Lung (tissue), 12 donors: ENCODE data around the gene GCNA. TPM values are rescaled to one million over a fixed set of nuclear protein-coding genes. Genes with fewer than 3 reads are reported as not detected.
A peak's percentile ranks its signal among the peaks of the same experiment; 100 is the strongest.
"Not testable (repeated sequence)": the region's sequence is repeated elsewhere in the genome, so short reads cannot be mapped to it uniquely, and the experiment has no call there.

ENCODE experiments used
- ATAC-seq: fragments of 200-7000 bp; cut with Tn5 transposase; one replicate; pipeline ENCODE4 v1.9.1; 2020; ENCODE audit warnings: moderate number of reproducible peaks; ENCODE audit not compliant: insufficient read depth, low FRiP score
- DNase-seq, 3 donors: peaks; one replicate each; pipeline ENCODE4 v3.0.0-alpha.2; 2013 to 2017
- H3K27ac ChIP-seq, 2 donors: one replicate each; pipeline ENCODE4 v1.5.1; 2013; ENCODE audit warnings: mild to moderate bottlenecking in 2 of 2, moderate library complexity in 2 of 2, control low read depth in 1 of 2, inconsistent platforms in 1 of 2, low read depth in 1 of 2, low read length in 1 of 2
- H3K27me3 ChIP-seq, 3 donors: one replicate each; pipeline ENCODE4 v1.5.1; 2013; ENCODE audit warnings: low read length in 2 of 3; ENCODE audit not compliant: control insufficient read depth in 3 of 3, insufficient read depth in 3 of 3
- H3K36me3 ChIP-seq, 4 donors: one replicate each; pipeline ENCODE4 v1.5.1; 2013; ENCODE audit warnings: low read length in 4 of 4, mild to moderate bottlenecking in 1 of 4, moderate library complexity in 1 of 4; ENCODE audit not compliant: control insufficient read depth in 4 of 4, insufficient read depth in 4 of 4
- H3K4me1 ChIP-seq, 5 donors: one replicate each; pipeline ENCODE4 v1.5.1; 2013; ENCODE audit warnings: low read length in 5 of 5, mild to moderate bottlenecking in 2 of 5, moderate library complexity in 1 of 5; ENCODE audit not compliant: control insufficient read depth in 5 of 5, insufficient read depth in 5 of 5
- H3K4me3 ChIP-seq: one replicate; pipeline ENCODE4 v1.5.1; 2013; ENCODE audit warnings: mild to moderate bottlenecking, control low read depth, moderate library complexity
- H3K9ac ChIP-seq, 2 donors: one replicate each; pipeline ENCODE4 v1.5.1; 2013; ENCODE audit warnings: low read length in 2 of 2, control low read depth in 1 of 2; ENCODE audit not compliant: insufficient read depth in 1 of 2
- H3K9me3 ChIP-seq, 4 donors: one replicate each; pipeline ENCODE4 v1.5.1; 2013; ENCODE audit warnings: low read length in 3 of 4, mild to moderate bottlenecking in 1 of 4, moderate library complexity in 1 of 4; ENCODE audit not compliant: control insufficient read depth in 4 of 4, insufficient read depth in 3 of 4
- WGBS, 2 donors: extraction: QIAGEN DNeasy Blood & Tissue Kit; methylation state at CpG; one replicate each; pipeline ENCODE4 v1.1.7; 2013; 5-methylcytosine and 5-hydroxymethylcytosine counted together
- polyA plus RNA-seq, 2 donors: library from polyadenylated mRNA; stranded (reverse); fragments of 200-250 nt; gene quantifications; one replicate each; pipeline ENCODE4 v1.2.1, GENCODE V29; 2013
- total RNA-seq, 2 donors: library from RNA; depleted of rRNA in 1 of 2; stranded (reverse); fragments of >200 nt in 1 of 2; gene quantifications; one replicate each; pipeline ENCODE4 v1.2.1, GENCODE V29; 2014 to 2021
- TF ChIP-seq, protein P1 (sequence below): IDR thresholded peaks from 2 replicates; pipeline ENCODE4 v1.5.1; 2012; ENCODE audit warnings: mild to moderate bottlenecking; ENCODE audit errors: control extremely low read depth, extremely low read depth
- donor health status: control.
- donor health status: control.
- donor health status: Bipolar disorder and iron deficiency.
- donor health status: healthy.
- donor health status: DM: yes; HTN: yes; CAD: no.

The GCNA gene
- total and polyA plus RNA-seq, 4 donors: 0.92 to 3.7 (median 1.8) TPM

GRCh38 chrX:71579990-71580380, 1.7 kb downstream of the GCNA start:
- 87% methylated on average over 7 of the region's 7 CpGs for WGBS, 2 donors
- H3K4me3 ChIP-seq: no peak overlapping the region
- no peaks in the 10 kb centered on the region for H3K27me3 ChIP-seq
- no peak for ATAC-seq
- no peak overlapping the region for H3K9ac ChIP-seq
- H3K9me3 ChIP-seq: peaks cover 0 to 2% (median 0%) of the 10 kb centered on the region in 4 donors
- H3K36me3 ChIP-seq: peaks cover 0 to 9% (median 4%) of the 10 kb centered on the region in 4 donors
- no peak overlapping the region for H3K27ac ChIP-seq
- no peak for DNase-seq
- TF ChIP-seq, protein P1, sequence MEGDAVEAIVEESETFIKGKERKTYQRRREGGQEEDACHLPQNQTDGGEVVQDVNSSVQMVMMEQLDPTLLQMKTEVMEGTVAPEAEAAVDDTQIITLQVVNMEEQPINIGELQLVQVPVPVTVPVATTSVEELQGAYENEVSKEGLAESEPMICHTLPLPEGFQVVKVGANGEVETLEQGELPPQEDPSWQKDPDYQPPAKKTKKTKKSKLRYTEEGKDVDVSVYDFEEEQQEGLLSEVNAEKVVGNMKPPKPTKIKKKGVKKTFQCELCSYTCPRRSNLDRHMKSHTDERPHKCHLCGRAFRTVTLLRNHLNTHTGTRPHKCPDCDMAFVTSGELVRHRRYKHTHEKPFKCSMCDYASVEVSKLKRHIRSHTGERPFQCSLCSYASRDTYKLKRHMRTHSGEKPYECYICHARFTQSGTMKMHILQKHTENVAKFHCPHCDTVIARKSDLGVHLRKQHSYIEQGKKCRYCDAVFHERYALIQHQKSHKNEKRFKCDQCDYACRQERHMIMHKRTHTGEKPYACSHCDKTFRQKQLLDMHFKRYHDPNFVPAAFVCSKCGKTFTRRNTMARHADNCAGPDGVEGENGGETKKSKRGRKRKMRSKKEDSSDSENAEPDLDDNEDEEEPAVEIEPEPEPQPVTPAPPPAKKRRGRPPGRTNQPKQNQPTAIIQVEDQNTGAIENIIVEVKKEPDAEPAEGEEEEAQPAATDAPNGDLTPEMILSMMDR: no peak
- no peaks in the 10 kb centered on the region for H3K4me1 ChIP-seq

DNA sequence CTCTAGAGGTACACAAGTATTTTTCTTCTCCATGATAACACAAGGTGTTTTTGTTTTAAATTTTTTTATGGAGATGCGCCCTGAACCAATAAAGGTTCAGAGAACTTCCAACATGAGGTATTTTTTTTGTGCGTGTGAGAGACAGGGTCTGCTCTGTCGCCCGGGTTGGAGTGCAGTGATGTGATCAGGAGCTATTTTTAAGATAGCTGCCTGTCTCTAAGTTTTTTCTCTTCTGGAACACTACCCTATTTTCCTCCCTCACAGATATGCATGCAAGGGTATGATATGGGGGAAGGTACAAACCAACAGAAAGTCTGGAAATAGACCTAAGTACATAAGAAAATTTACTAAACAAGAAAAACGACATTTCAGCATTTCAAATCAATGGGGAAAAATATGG, 3.0 kb downstream of the GCNA start:
- no peak overlapping the region for H3K4me3 ChIP-seq
- H3K27ac ChIP-seq: peak overlapping the region in 1 of 2 donors; percentile 9
- peaks cover 0 to 2% (median 0%) of the 10 kb centered on the region in 4 donors for H3K9me3 ChIP-seq
- ATAC-seq: no peak
- H3K36me3 ChIP-seq: peaks cover 0 to 7% (median 4%) of the 10 kb centered on the region in 4 donors
- no peak overlapping the region for H3K9ac ChIP-seq
- H3K27me3 ChIP-seq: no peaks in the 10 kb centered on the region
- 81 to 92% methylated on average over 5 of the region's 5 CpGs for WGBS, 2 donors
- H3K4me1 ChIP-seq: no peaks in the 10 kb centered on the region
- TF ChIP-seq, protein P1: no peak
- no peak for DNase-seq

DNA sequence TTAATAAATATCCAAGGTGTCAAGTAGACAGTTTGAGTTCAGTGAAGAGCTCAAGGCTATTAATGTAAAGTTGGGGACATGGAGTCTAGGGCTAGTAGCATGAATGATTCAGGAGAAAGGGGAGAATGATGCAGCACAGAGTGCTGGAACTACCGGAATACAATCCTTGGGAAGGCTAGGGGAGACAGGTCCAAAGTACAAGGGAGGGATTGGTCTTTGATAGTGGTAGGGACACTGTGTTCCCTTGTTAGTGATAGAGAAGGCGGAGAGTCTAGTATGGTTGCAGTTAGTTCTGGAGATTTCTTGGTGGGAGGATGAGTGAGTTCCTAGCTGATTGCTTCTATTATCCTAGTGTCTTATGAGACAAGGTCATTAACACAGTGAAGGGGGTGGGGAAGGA, 8.7 kb downstream of the GCNA start:
- Histone ChIP-seq H3K27ac (no peak overlapping the region), H3K4me3 (no peak overlapping the region), H3K9ac (no peak overlapping the region), H3K36me3 (no peaks in the 10 kb centered on the region), H3K27me3 (no peaks in the 10 kb centered on the region), H3K9me3 (no peaks in the 10 kb centered on the region), H3K4me1 (no peaks in the 10 kb centered on the region)
- DNase-seq (no peak), ATAC-seq (no peak)
- TF ChIP-seq, protein P1: no peak
- WGBS, 2 donors: 90 to 100% methylated on average over 2 of the region's 2 CpGs

DNA sequence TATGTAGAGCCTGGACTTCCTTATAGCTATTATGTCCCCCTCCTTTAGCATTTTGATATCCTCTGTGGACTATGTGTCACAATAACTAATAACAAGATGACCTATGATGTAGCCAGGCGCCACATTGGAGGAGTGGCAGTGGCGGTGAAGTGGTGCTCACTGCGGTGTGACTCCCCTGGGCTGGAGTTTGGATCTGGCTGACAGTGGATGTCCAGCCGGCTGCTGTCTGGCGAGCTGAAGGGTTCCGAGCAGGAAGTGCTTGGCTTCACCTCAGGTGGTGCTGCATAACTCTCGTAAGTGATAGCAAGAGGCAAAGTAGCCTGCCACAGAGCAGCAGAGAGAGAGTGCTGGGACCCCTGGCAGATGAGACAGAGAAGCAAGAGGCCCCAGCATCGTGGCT, 15.0 kb downstream of the GCNA start:
- H3K9me3 ChIP-seq, H3K27ac ChIP-seq, H3K4me3 ChIP-seq, H3K36me3 ChIP-seq, H3K9ac ChIP-seq, ATAC-seq, H3K4me1 ChIP-seq, H3K27me3 ChIP-seq, DNase-seq: not testable (repeated sequence)
- WGBS, 2 donors: 81 to 90% methylated on average over 3 to 7 of the region's 8 CpGs
